ENCODE data around the gene MTG1.

Gene MTG1

DNA sequence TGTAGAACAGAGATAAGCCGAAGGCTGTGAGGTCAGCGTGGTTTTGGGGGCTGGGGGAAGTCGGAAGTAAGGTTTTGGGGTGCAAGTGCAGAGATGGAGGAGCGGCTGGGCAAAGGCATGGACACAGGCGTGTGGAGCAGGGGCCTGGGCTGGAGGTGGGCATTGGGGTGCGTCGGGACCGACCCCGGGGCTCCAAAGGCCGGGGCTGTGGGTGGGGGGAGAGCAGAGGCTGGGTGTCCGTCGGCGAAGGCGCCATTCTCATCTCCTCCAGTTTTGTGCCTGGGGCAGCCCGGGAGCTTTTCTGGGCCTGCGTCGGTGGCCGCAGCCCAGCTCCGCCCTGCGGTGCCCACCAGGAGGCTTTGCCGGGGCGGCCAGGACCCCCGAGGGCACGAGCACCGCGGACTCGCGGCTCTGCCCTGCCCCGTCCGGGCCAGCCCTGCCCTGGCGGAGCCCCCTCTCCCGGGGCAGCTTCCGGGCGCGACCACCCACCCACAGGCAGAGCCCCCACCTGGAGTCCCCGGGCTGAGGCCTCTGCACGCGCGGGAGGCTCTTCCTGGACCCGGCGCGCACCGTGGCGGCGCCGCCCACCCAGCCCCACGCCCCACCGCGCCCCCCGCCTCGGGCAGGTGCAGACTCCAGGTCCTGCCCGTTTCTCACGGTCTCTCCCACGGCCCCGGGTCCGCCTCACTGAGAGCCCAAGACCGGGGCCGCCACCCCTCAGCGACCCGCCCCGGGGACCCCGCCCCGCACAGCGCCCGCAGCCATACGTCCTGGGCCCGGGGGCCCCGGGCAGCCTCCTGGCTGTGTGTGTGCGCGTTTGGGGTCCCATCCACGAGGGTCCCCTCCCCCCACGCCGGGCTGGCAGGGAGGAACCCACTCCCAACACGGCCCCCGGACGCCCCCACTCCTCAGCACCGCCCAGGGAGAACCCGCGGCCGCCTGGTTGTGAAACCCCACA is 52.1 kb downstream of the MTG1 start:
- DNase-seq (ENCODE audit: low read depth in 4 of 4, low spot score in 1 of 4) = no peak

DNA sequence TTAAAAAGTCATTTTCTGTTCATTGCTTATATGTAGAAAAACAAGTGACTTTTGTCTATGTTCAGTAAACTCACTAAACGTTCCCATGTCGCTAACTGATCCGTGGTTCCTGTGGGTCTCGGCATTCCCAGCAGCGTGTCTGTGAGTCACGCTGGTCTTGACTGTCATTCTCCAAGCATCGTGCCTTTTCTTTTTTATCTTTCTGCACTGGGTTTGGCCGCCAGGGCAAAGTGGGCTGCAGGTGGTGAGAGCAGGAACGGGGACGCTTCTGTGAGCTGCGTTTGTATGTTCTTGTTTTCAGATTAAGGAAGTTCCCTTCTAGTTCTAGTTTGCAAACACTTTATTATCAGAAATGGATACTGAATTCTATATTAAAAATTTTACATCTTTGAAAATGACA is 53.0 kb downstream of the MTG1 start:
- DNase-seq (ENCODE audit: low read depth in 4 of 4, low spot score in 1 of 4) = no peak

DNA sequence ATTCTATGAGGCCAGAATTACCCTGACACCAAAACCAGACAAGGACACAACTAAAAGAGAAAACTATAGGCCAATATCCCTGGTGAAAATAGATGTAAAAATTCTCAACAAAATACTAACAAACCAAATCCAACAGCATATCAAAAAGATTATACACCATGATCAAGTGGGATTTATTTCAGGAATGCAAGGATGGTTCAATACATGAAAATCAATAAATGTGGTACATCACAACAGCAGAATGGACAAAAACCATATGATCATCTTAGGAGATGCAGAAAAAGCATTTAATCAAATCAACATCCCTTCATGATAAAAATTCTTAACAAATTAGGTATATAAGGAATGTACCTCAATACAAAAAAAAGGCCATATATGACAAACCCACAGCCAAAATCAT is 54.2 kb downstream of the MTG1 start:
- no peak for DNase-seq (ENCODE audit: low read depth in 4 of 4, low spot score in 1 of 4)

DNA sequence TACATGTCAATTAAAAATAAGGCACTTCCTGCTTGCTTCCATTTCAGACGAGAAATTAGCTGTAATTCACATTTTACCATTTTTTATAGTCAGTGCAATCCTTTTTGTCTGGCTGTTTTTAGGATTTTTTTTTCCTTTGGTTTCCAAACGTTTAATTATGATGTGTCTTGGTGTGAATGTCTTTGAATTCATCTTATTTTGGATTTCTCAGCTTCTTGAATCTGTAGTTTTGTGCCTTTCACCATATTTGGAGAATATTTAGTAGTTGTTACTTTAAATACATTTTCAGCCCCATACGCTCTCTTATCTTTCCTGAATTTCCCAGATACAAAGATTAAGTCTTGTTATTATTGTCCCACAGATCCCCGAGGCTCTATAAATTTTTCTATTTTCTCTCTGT is 57.4 kb downstream of the MTG1 start:
- no peak for DNase-seq (ENCODE audit: low read depth in 4 of 4, low spot score in 1 of 4)

DNA sequence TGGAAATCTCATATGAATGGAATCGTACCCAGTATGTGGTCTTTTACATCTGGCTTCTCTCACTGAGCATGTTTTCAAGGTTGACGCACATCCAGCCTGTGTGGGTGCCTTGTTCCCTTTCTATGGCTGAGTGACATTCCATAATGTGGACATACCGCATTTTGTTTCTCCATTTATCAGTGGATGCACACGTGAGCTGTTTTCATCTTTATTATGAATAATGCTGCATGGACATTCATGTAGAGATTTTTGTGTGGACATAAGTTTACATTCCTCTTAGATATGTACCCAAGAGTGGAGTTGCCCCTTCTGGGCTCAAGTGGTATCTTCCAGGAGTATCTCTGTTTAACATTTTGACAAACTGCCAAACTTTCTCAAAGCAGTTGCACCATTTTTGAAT is 58.5 kb downstream of the MTG1 start:
- no peak for DNase-seq (ENCODE audit: low read depth in 4 of 4, low spot score in 1 of 4)

DNA sequence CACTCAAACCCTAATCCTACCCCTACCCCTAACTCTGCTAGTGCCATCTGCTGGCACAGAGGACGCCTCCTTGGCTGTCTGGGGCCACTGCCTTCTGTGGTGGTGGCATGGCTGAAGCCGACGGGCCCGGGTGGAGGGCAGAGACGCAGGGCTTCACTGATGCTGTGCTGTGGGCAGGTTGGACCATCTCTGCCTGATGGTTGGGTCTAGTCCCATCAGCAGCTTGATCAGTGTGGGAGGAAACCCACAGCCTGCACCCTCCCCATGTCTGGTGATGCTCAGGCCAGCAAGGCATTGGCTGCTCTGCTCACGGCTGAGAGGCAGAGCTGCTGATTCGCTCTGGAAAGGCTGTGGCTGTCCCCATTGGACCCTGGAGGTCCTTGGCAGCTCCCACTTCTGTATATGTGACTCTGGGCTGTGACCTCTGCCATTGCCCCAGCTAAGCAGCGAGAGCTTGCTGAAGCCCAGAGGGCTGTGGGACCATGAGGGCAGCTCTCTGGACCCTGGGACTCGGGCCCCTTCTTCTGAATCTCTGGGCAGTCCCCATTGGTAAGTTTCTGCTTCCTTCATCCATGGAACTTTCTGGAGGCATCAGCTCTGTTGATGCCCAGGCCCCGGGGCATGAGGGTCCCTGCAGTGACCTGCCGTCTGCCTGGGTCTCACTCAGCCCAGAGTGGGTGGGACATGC is 59.7 kb downstream of the MTG1 start, which contains the start of gene SCART1:
Gene SCART1 (plus strand): TSS at position 430 of the 688 bp plus-strand sequence. CDS start 53 bp downstream, at position 483.
- DNase-seq (ENCODE audit: low read depth in 4 of 4, low spot score in 1 of 4) = no peak

DNA sequence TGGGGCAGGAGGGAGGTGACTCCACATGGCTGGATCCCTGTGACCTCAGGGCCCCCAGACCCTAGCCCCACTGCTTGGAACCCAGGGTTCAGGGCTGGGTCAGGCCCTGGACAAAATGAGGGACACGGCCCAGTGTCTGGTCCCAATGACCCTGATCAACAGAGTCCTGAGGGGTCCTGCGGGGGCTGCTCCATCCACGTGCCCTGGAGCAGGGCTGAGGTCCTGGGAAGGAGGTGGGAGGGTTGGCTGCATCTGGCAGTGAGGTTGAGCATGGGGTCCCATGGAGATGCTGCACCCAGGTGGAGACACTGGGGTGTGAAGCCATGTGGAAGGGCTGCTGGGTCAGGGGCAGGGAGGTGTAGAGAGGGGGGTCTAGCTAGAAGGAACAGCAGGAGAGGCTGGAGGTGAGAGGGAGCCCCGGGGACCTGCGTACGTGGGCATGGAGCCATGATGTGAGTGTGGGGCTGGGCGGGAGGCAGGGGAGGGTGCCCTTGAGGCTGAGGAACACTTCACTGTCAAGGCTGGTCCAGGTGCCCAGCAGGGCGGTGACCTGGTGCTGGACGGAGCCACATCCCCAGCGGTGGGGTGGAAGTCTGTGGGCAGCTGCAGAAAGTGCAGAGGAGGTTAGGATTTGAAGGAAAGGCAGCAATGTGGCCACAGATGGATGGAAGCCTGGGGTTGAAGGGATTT is 60.4 kb downstream of the MTG1 start:
- DNase-seq (ENCODE audit: low read depth in 4 of 4, low spot score in 1 of 4) = no peak

DNA sequence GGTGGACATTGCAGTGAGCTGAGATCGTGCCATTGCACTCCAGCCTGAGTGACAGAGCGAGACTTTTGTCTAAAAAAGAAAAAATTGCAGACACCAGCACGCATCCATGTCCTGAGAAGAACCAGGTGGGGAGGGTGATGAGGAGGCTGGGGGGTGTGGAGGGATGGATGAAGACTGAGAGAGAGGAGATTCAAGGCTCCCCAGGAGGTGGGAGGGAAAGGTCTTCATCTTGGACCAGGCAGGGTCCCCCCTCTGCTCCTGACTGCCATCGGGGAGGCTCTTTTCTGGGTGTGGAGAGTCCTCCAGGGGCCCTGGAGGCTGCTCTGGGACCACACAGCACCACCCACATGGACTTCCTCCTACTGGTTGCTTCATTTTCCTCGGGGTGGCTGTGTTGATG is 61.2 kb downstream of the MTG1 start:
- no peak for DNase-seq (ENCODE audit: low read depth in 4 of 4, low spot score in 1 of 4)

DNA sequence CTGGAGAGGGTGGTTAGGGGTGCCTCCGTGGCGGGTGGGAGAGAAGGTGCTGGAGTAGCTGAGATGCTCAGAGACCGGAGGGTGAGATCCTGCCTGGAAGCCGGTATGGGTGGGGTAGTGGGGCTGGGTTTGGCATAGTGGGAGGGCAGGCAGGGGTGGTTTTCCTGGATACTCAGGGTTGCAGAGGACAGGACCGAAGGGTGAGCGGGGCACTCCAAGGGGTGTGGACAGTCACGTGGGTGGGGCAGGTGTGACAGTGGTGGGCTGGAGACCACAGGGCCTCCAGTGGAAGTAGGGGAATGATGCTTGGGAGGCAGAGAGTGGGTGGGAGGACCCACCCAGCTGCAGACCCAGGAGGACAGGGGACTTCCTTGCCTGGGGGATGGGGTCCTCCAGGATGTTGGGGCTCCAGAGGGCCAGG is 61.7 kb downstream of the MTG1 start:
- no peak for DNase-seq (ENCODE audit: low read depth in 4 of 4, low spot score in 1 of 4)

DNA sequence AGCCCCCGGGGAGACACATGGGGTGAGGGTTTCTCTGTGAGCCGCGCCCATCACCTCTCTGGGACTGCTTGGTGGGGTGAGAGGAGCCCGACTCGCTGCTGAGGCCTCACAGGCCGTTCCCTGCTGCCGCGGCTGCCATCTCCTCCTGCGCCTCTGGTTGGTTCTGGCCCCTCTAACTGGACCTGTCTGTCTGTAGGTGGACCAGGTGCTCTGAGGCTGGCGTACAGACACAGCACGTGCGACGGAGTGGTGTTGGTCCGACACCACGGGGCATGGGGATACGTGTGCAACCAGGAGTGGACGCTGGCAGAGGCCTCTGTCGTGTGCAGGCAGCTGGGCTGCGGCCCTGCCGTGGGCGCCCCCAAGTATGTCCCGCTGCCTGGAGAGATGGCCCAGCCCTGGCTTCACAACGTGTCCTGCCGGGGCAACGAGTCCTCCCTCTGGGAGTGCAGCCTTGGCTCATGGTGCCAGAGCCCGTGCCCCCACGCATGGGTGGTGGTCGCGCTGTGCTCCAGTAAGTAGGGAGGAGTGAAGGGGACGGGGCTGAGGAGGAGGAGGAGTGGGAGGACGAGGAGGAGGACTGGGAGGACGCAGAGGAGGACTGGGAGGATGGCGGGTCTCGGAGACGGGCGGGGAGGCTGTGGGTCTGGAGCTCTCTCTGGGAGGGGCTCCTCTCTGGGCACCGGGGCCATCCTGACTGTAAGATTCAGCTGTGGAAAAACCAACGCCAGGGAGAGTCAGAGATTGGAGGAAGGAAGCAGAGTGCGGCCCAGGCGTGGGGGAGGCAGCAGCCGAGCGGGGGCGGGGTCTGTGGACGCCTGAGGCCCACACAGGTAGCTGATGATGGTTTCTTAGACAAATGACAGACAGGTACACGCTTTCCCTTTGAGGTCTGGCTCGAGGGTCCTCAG is 62.3 kb downstream of the MTG1 start:
- no peak for DNase-seq (ENCODE audit: low read depth in 4 of 4, low spot score in 1 of 4)

DNA sequence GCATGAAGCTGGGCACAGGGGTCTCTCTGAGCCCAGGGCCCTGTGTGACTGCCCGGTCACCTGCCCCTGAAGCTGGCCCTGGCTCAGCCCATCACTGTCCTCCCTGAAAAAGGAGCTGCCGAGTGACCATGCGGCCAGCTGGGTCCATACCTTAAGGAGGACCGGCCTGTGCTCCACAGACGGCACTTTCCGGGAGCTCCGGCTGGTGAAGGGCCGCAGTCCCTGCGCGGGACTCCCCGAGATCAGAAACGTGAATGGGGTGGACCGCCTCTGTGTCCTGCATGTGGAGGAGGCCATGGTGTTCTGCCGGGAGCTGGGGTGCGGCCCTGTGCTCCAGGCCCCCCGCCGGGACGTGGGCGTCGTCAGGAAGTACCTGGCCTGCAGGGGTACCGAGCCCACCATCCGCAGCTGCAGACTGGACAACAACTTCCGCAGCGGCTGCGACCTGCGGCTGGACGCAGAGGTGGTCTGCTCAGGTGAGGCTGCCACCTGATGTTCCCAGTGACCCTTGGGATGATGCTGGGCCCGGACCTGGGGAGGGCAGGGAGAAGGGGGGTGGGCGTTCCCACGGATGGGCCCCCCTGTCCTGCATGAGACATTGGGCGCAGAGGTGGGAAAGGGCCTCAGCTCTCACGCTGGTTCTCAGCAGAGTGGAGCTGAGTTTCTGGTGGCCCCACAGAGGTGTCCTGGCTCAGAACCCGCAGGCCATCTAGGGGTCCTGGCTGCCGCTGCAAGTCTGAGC is 63.3 kb downstream of the MTG1 start:
- DNase-seq (ENCODE audit: low read depth in 4 of 4, low spot score in 1 of 4) = no peak

DNA sequence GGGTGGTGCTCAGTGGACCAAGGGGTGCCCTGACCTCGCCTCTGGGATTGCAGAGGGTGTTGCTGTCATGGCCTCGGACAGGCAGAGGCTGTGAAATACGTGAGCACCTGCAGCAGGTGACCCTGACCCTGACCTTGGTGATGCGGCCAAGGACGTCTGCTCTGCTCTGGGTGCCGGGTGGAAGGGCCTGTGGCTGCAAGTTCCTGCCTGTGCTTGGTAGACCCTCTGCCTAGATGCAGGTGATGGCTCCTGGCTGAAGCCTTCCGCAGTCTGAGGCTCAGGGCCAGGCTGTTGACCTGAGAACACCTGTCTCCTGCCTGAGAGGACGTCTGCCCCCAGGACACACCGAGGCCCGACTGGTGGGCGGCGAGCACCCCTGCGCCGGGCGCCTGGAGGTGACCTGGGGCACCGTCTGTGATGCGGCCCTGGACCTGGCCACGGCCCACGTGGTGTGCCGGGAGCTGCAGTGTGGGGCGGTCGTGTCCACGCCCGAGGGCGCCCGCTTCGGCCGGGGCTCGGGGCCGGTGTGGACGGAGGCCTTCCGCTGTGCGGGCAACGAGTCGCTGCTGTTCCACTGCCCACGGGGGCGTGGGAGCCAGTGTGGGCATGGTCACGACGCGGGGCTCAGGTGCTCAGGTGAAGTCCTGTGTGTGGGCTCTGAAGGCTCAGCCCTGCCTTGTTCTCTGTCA is 64.2 kb downstream of the MTG1 start:
- no peak for DNase-seq (ENCODE audit: low read depth in 4 of 4, low spot score in 1 of 4)

DNA sequence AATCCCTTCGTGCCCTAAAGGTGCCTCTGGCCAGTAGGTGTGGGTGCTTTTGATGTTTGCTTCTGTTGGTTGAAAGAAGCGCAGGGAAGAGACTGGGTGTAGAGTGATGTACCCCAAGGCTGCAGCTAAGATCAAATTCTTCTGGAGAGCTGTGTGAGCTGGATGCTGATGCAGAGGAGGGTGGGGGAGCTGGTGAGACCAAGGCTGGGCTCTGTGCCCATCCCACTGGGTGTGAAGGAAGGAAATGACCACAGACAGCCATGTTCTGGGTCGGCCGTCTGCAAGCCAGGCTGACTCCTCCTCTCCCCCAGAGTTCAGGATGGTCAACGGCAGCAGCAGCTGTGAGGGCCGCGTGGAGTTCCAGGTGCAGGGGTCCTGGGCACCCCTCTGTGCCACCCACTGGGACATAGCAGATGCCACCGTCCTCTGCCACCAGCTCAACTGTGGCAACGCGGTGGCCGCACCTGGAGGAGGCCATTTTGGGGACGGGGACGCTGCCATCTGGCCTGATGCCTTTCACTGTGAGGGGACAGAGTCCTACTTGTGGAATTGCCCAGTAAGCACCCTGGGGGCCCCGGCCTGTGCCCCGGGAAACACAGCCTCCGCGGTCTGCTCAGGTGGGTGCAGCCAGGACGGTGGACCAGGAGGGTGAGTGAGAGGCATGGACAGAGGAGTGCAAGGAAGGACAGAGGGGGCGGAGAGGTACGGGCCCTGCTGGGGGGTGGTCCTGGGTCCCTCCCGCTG is 64.9 kb downstream of the MTG1 start:
- DNase-seq (ENCODE audit: low read depth in 4 of 4, low spot score in 1 of 4) = no peak

DNA sequence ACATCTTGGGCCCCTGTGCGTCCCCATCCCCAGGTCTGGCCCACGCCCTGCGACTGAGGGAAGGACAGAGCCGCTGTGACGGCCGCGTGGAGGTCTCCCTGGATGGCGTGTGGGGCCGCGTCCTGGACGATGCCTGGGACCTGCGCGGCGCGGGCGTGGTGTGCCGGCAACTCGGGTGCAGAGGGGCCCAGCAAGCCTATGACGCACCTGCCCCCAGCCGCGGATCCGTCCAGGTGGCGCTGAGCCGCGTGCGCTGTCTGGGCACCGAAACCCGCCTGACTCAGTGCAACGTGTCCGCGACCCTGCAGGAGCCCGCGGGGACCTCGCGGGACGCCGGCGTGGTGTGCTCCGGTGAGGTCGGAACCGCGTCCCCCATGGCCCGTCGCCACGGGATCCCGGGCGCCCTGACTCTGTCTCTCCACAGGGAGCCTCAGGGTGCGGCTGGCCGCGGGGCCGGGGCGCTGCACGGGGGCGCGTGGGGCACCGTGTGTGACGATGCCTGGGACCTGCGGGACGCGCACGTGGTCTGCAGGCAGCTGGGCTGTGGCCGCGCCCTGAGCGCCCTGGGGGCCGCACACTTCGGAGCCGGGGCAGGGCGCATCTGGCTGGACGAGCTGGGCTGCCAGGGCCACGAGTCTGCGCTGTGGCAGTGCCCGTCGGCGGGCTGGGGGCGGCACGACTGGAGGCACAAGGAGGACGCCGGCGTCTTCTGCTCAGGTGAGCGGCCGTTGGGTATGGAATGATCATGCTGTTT is 65.7 kb downstream of the MTG1 start:
- no peak for DNase-seq (ENCODE audit: low read depth in 4 of 4, low spot score in 1 of 4)

DNA sequence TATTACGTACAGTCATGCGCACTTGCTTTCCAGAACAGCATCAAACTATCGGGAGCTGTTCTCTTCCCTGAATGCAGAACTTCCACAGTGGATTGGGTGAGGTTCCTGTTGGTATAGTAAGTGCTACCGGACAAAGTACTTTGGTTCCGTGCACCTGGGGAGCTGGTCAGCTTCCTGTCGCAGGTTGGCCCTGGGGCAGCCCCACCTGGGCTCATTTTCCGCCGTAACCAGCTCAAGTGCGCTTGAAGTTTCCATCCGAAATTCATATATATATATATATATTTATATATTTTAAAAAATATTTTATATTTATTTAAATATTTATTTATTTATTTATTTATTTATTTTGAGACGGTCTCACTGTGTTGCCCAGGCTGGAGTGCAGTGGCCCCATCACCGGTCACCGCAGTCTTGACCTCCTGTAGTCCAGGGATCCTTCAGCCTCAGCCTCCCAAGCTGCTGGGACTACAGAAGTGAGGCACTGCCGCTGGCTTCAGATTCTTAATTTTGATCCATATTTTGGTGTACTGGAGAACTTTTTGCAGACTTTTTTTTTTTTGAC is 66.3 kb downstream of the MTG1 start:
- no peak for DNase-seq (ENCODE audit: low read depth in 4 of 4, low spot score in 1 of 4)

DNA sequence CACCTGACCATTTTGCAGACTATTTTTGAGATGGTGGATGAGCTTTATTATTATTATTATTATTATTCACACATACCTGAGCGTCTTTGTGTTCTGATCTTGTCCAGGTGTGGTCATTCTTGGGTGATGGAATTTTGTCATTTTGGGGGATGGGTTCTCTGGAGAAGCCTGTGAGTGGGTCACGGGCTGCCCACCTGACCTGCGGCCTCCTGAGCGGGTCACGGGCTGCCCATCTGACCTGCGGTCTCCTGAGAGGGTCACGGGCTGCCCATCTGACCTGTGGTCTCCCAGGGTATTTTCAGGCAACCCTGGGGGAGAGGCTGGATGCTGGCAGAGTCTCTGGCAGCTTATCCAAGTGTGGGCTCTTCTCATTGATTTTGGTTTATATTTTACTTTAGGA is 67.1 kb downstream of the MTG1 start:
- no peak for DNase-seq (ENCODE audit: low read depth in 4 of 4, low spot score in 1 of 4)

DNA sequence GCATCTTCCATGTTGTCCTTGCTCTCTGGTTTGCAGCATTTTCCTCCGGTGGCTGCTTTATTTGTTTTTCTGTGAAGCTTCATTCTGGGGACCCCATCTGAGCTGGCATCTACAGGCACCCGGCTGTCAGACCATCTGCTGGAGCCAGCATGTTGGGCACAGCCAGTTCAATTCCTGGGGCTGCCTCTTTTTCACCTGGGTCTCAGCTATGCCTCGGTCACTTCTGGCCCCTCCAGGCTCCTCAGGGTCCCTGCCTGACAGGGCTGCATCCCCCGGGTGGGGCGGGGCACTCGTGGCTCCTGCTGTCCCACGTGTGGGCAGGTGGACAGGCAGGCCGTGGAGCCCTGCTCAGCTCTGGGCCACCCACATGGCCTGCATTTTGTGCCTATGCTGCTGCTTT is 67.9 kb downstream of the MTG1 start:
- no peak for DNase-seq (ENCODE audit: low read depth in 4 of 4, low spot score in 1 of 4)
